NT2/D1 (cell line): ENCODE data around the gene OLFML2B.

ENCODE experiments used
- YY1 ChIP-seq: IDR thresholded peaks from 2 replicates; pipeline ENCODE4 v1.6.1; 2011; ENCODE audit not compliant: insufficient read length, insufficient read depth
- ZNF274 ChIP-seq: IDR thresholded peaks from 2 replicates; pipeline ENCODE4 v1.6.1; 2011; ENCODE audit warnings: mild to moderate bottlenecking, low read depth, low read length

GRCh38 chr1:162068301-162068700 lies 44.6 kb upstream of the OLFML2B start:
- TF ChIP-seq ZNF274, result no peak
- no peak for TF ChIP-seq YY1
